C4-2B (cell line): ENCODE data around the gene ADGRB3.

Experiments used
- ZFX ChIP-seq: fragments of 450-650 bp; IDR thresholded peaks from 2 replicates; pipeline ENCODE4 v1.6.1; 2017
- TF ChIP-seq, protein P1 (sequence below): fragments of 450-650 bp; conservative IDR thresholded peaks from 2 replicates; pipeline ENCODE4 v1.5.1; 2017; ENCODE audit warnings: mild to moderate bottlenecking

- TF ChIP-seq, protein P1, sequence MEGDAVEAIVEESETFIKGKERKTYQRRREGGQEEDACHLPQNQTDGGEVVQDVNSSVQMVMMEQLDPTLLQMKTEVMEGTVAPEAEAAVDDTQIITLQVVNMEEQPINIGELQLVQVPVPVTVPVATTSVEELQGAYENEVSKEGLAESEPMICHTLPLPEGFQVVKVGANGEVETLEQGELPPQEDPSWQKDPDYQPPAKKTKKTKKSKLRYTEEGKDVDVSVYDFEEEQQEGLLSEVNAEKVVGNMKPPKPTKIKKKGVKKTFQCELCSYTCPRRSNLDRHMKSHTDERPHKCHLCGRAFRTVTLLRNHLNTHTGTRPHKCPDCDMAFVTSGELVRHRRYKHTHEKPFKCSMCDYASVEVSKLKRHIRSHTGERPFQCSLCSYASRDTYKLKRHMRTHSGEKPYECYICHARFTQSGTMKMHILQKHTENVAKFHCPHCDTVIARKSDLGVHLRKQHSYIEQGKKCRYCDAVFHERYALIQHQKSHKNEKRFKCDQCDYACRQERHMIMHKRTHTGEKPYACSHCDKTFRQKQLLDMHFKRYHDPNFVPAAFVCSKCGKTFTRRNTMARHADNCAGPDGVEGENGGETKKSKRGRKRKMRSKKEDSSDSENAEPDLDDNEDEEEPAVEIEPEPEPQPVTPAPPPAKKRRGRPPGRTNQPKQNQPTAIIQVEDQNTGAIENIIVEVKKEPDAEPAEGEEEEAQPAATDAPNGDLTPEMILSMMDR = no peak
- no peak for TF ChIP-seq ZFX
These were observed 755.0 kb downstream of the ADGRB3 start for GRCh38 chr6:69390125-69390524.
